Lower leg skin (tissue), 3 donors: ENCODE measurements around the gene ZNF273.

Experiments
- POLR2A ChIP-seq, 2 donors: fragments of 450-650 bp; IDR thresholded peaks; one replicate each; pipeline ENCODE4 v1.6.1; 2016 to 2017; ENCODE audit warnings: antibody characterized with exemption in 2 of 2, mild to moderate bottlenecking in 1 of 2, moderate library complexity in 1 of 2
- TF ChIP-seq, protein P1 (sequence below), 3 donors: fragments of 450-650 bp; IDR thresholded peaks; one replicate each; pipeline ENCODE4 v1.5.1; 2016; ENCODE audit warnings: antibody characterized with exemption in 3 of 3, mild to moderate bottlenecking in 3 of 3, moderate library complexity in 2 of 3

DNA sequence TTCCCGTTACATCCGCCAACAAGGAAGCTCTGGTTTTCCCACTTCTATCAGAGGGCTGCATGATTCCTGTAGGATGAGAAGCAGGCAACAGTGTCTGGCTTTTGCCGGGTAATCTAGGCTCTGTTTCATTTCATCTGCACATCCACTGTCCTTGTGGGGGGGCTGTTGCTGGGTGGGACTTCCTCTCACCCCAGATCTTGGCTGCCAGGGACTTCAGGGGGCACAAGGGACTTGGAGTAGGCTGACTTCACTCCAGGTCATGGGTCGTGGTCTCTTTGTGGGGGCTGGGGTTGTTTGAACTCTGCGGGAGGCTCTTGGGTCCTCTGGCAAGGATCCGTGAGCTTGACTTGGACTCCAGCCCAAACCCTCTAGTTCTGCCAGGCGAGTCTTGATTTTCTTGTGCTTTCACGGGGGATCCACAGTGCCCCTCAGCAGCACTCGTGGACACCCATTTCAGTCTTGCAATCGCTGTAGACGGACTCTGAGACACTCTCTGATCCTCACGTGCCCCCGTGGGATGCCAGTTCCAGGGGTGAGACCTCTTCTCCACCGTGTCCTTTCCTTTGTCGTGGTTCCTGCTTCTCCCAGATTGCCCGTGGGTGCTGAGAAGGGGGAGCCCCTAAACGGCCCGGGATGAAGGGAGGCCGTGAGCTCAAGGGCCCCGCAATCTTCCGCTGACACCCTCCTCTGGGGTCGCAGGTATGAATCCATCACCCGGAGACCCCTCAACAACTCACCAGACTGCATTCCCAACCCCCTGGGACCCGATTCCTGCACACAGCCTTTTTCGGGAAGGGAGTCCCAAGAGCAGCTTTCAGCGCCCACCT lies 21.4 kb upstream of the ZNF273 start:
- no peak for TF ChIP-seq POLR2A (IDR thresholded peaks at IDR 0.05)
- TF ChIP-seq, protein P1, sequence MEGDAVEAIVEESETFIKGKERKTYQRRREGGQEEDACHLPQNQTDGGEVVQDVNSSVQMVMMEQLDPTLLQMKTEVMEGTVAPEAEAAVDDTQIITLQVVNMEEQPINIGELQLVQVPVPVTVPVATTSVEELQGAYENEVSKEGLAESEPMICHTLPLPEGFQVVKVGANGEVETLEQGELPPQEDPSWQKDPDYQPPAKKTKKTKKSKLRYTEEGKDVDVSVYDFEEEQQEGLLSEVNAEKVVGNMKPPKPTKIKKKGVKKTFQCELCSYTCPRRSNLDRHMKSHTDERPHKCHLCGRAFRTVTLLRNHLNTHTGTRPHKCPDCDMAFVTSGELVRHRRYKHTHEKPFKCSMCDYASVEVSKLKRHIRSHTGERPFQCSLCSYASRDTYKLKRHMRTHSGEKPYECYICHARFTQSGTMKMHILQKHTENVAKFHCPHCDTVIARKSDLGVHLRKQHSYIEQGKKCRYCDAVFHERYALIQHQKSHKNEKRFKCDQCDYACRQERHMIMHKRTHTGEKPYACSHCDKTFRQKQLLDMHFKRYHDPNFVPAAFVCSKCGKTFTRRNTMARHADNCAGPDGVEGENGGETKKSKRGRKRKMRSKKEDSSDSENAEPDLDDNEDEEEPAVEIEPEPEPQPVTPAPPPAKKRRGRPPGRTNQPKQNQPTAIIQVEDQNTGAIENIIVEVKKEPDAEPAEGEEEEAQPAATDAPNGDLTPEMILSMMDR (IDR thresholded peaks at IDR 0.05): no peak
